PFSK-1 (cell line): ENCODE measurements around the gene CNOT10.

Source experiments
- POLR2AphosphoS5 ChIP-seq: IDR thresholded peaks from 2 replicates; pipeline ENCODE4 v1.6.1; 2012; ENCODE audit warnings: low read depth, mild to moderate bottlenecking, control low read depth, low read length, moderate library complexity
- REST ChIP-seq, 2 experiments: IDR thresholded peaks; 2 replicates each; pipeline versions ENCODE4 v1.6.1 to v1.8.0; 2011 to 2012; ENCODE audit warnings: low read depth in 2 of 2, low read length in 2 of 2, control low read depth in 1 of 2, inconsistent platforms in 1 of 2, mild to moderate bottlenecking in 1 of 2, moderate library complexity in 1 of 2; ENCODE audit not compliant: insufficient read depth in 1 of 2
- SIN3A ChIP-seq: IDR thresholded peaks from 2 replicates; pipeline ENCODE4 v1.6.1; 2012; ENCODE audit warnings: mild to moderate bottlenecking, low read length, moderate library complexity, borderline replicate concordance; ENCODE audit not compliant: insufficient read depth
- TAF1 ChIP-seq: IDR thresholded peaks from 2 replicates; pipeline ENCODE4 v1.6.1; 2012; ENCODE audit warnings: low read length, control low read depth, borderline replicate concordance; ENCODE audit not compliant: insufficient read depth

- TF ChIP-seq SIN3A (no peak), TAF1 (no peak), POLR2AphosphoS5 (no peak), REST (IDR thresholded peaks at IDR 0.05; ENCODE audit: insufficient read depth in 1 of 2, low read depth in 2 of 2, low read length in 2 of 2) (no peak)
These were observed 34.3 kb downstream of the CNOT10 start for GRCh38 chr3:32719335-32719734.
